CD14-positive monocyte (primary cell): ENCODE data around the gene SEMA4D. TPM values are rescaled to one million over a fixed set of nuclear protein-coding genes. Genes with fewer than 3 reads are reported as not detected.

Source experiments
- DNase-seq, 3 donors: peaks; one replicate each; pipeline ENCODE4 v3.0.0-alpha.2; 2011 to 2022
- H2AFZ ChIP-seq: 2 replicates; pipeline ENCODE4 v1.6.0; 2012; ENCODE audit warnings: mild to moderate bottlenecking, low read depth, low read length, inconsistent platforms; ENCODE audit not compliant: insufficient read depth, poor library complexity, severe bottlenecking
- H3K27ac ChIP-seq, 2 donors: 1 replicate in 1 of 2; 2 replicates in 1 of 2; pipeline ENCODE4 v1.5.1; 2012 to 2013; ENCODE audit warnings: low read length in 2 of 2, control low read depth in 1 of 2, inconsistent platforms in 1 of 2, low read depth in 1 of 2, mild to moderate bottlenecking in 1 of 2
- H3K27me3 ChIP-seq, 2 donors: one replicate each; pipeline versions ENCODE4 v1.6.0 to v1.6.1; 2011 to 2013; ENCODE audit warnings: low read length in 2 of 2; ENCODE audit not compliant: control insufficient read depth in 2 of 2, insufficient read depth in 2 of 2
- H3K36me3 ChIP-seq, 2 donors: replicated peaks in 1 of 2; 1 replicate in 1 of 2; 2 replicates in 1 of 2; pipeline versions ENCODE4 v1.5.1 to v1.6.1; 2012 to 2013; ENCODE audit warnings: low read length in 2 of 2, control low read depth in 1 of 2, inconsistent platforms in 1 of 2, mild to moderate bottlenecking in 1 of 2; ENCODE audit not compliant: insufficient read depth in 2 of 2, control insufficient read depth in 1 of 2
- H3K4me1 ChIP-seq, 2 donors: 1 replicate in 1 of 2; 2 replicates in 1 of 2; pipeline versions ENCODE4 v1.5.1 to v1.6.1; 2012 to 2013; ENCODE audit warnings: low read length in 2 of 2, control low read depth in 1 of 2, inconsistent platforms in 1 of 2, mild to moderate bottlenecking in 1 of 2, moderate library complexity in 1 of 2; ENCODE audit not compliant: insufficient read depth in 2 of 2, control insufficient read depth in 1 of 2
- H3K4me2 ChIP-seq: replicated peaks from 2 replicates; pipeline ENCODE3; 2012; ENCODE audit warnings: low read length, moderate library complexity, mild to moderate bottlenecking; ENCODE audit not compliant: poor library complexity, severe bottlenecking; ENCODE audit errors: extremely low read depth
- H3K4me3 ChIP-seq, 3 experiments: fragments of 200-600 bp in 1 of 3; sonication (generic) in 1 of 3; replicated peaks in 1 of 3; 1 replicate in 2 of 3; 2 replicates in 1 of 3; pipeline ENCODE4 v1.5.1; 2011 to 2013; ENCODE audit warnings: low read length in 3 of 3, mild to moderate bottlenecking in 3 of 3, control low read depth in 2 of 3, low read depth in 2 of 3, inconsistent platforms in 1 of 3, moderate library complexity in 1 of 3
- H3K79me2 ChIP-seq: 2 replicates; pipeline ENCODE4 v1.6.0; 2012; ENCODE audit warnings: mild to moderate bottlenecking, control low read depth, inconsistent platforms, low read length, moderate library complexity; ENCODE audit not compliant: insufficient read depth
- H3K9ac ChIP-seq: 2 replicates; pipeline ENCODE4 v1.6.0; 2017; ENCODE audit warnings: low read length, mild to moderate bottlenecking; ENCODE audit not compliant: insufficient read depth, poor library complexity, severe bottlenecking
- H3K9me3 ChIP-seq, 2 donors: replicated peaks in 1 of 2; 1 replicate in 1 of 2; 2 replicates in 1 of 2; pipeline versions ENCODE4 v1.5.1 to v1.6.1; 2012 to 2013; ENCODE audit warnings: low read length in 2 of 2, control low read depth in 1 of 2; ENCODE audit not compliant: control insufficient read depth in 1 of 2, insufficient read depth in 1 of 2
- H4K20me1 ChIP-seq: 2 replicates; pipeline ENCODE4 v1.6.0; 2012; ENCODE audit warnings: mild to moderate bottlenecking, low read length, control low read depth, moderate library complexity; ENCODE audit not compliant: insufficient read depth
- H3K27ac Mint-ChIP-seq, 7 donors: one replicate each; pipeline ENCODE4 v1.8.0; 2020; ENCODE audit warnings: mild to moderate bottlenecking in 7 of 7, mixed read lengths in 7 of 7, moderate library complexity in 6 of 7, inconsistent platforms in 2 of 7
- H3K27me3 Mint-ChIP-seq, 3 donors: one replicate each; pipeline ENCODE4 v1.8.0; 2021 to 2022; ENCODE audit warnings: low read depth in 3 of 3, mild to moderate bottlenecking in 3 of 3, mixed read lengths in 3 of 3, moderate library complexity in 3 of 3, inconsistent platforms in 1 of 3
- H3K36me3 Mint-ChIP-seq, 2 donors: one replicate each; pipeline ENCODE4 v1.8.0; 2020; ENCODE audit warnings: mixed read lengths in 2 of 2, inconsistent platforms in 1 of 2, mild to moderate bottlenecking in 1 of 2
- H3K4me1 Mint-ChIP-seq: one replicate; pipeline ENCODE4 v1.8.0; 2020; ENCODE audit warnings: mild to moderate bottlenecking, mixed read lengths
- H3K4me3 Mint-ChIP-seq, 2 donors: one replicate each; pipeline ENCODE4 v1.8.0; 2020; ENCODE audit warnings: mild to moderate bottlenecking in 2 of 2, mixed read lengths in 2 of 2, moderate library complexity in 1 of 2
- H3K9me3 Mint-ChIP-seq, 7 donors: one replicate each; pipeline ENCODE4 v1.8.0; 2020 to 2022; ENCODE audit warnings: mixed read lengths in 7 of 7, mild to moderate bottlenecking in 6 of 7, moderate library complexity in 6 of 7, inconsistent platforms in 2 of 7
- CTCF ChIP-seq: fragments of 200-600 bp; IDR thresholded peaks from one replicate; pipeline ENCODE4 v1.8.0; 2022; ENCODE audit warnings: antibody characterized with exemption, mild to moderate bottlenecking
- WGBS: methylation state at CpG from one replicate; pipeline ENCODE4 v1.1.5; 2013; ENCODE audit warnings: missing lambda C conversion rate; ENCODE audit not compliant: insufficient coverage; 5-methylcytosine and 5-hydroxymethylcytosine counted together
- intact Hi-C, 2 donors: fragments of 100-400 bp; cut with micrococcal nuclease; formaldehyde crosslinking; loops; one replicate each; pipeline versions ENCODE4 v1.15.0 to v1.15.1; 2023
- polyA plus RNA-seq, 3 donors: library from polyadenylated mRNA; depleted of rRNA in 1 of 3; unstranded in 2 of 3; stranded (reverse) in 1 of 3; fragments of 300-500 nt in 2 of 3; fragments of >200 nt in 1 of 3; fragmentation: Illumina TruSeq in 2 of 3; gene quantifications; 1 replicate in 2 of 3; 2 replicates in 1 of 3; pipeline ENCODE4 v1.2.3, GENCODE V29; 2012 to 2021

The SEMA4D gene
- polyA plus RNA-seq, 3 donors = 28.2 to 117 (median 28.6) TPM

GRCh38 chr9:89318123-89319014, 179.5 kb downstream of the SEMA4D start, which contains the start of gene SECISBP2:
Gene SECISBP2, plus strand, starts transcription at chr9:89318500. Its CDS starts 77 bp downstream, at chr9:89318577.
- Mint-ChIP-seq H3K4me1 (peaks cover 53% of the 10 kb centered on the region), H3K27me3 (no peaks in the 10 kb centered on the region), H3K27ac (peak within 1 kb of the TSS; percentile 97 to 98 (median 98)), H3K36me3 (peaks cover 19 to 21% of the 10 kb centered on the region in 2 donors), H3K4me3 (peak within 1 kb of the TSS; percentile 86 to 92), H3K9me3 (no peaks in the 10 kb centered on the region)
- H2AFZ ChIP-seq = peak within 1 kb of the TSS; percentile 63
- peaks cover 90% of the 10 kb centered on the region for H3K79me2 ChIP-seq
- no peaks in the 10 kb centered on the region for H3K27me3 ChIP-seq
- intact Hi-C loops = loop anchor here (5.0 to 10.0 kb wide), 4 partner anchors 64 to 229 kb away; no protein-coding TSS in a partner anchor
- peak within 1 kb of the TSS; percentile 54 to 77 (median 76) for H3K4me3 ChIP-seq
- DNase-seq = peak; percentile 91 to 96 (median 95)
- no peaks in the 10 kb centered on the region for H3K9me3 ChIP-seq
- H3K27ac ChIP-seq = peak within 1 kb of the TSS; percentile 96
- H4K20me1 ChIP-seq = peaks cover 16% of the 10 kb centered on the region
- H3K36me3 ChIP-seq = peaks cover 3 to 26% of the 10 kb centered on the region in 2 donors
- peak within 1 kb of the TSS; percentile 96 for H3K9ac ChIP-seq
- TF ChIP-seq CTCF = peak; percentile 79
- H3K4me1 ChIP-seq = peaks cover 31 to 45% of the 10 kb centered on the region in 2 donors
- WGBS = under 1% methylated on average over 88 of the region's 91 CpGs
- H3K4me2 ChIP-seq = peak within 1 kb of the TSS; percentile 70

- Mint-ChIP-seq H3K27ac (peak overlapping the region; percentile 97 to 98 (median 98)), H3K4me1 (peaks cover 53% of the 10 kb centered on the region), H3K4me3 (peak overlapping the region; percentile 2 to 86), H3K9me3 (no peaks in the 10 kb centered on the region), H3K27me3 (no peaks in the 10 kb centered on the region), H3K36me3 (peaks cover 19 to 20% of the 10 kb centered on the region in 2 donors)
- DNase-seq = no peak
- H2AFZ ChIP-seq = no peak overlapping the region
- peaks cover 3 to 26% of the 10 kb centered on the region in 2 donors for H3K36me3 ChIP-seq
- peak overlapping the region; percentile 96 for H3K9ac ChIP-seq
- TF ChIP-seq CTCF = no peak
- peaks cover 33 to 52% of the 10 kb centered on the region in 2 donors for H3K4me1 ChIP-seq
- H3K9me3 ChIP-seq = no peaks in the 10 kb centered on the region
- H3K4me2 ChIP-seq = peak overlapping the region; percentile 70
- H3K79me2 ChIP-seq = peaks cover 90% of the 10 kb centered on the region
- intact Hi-C loops = loop anchor here (5.0 to 10.0 kb wide), 4 partner anchors 65 to 230 kb away; no protein-coding TSS in a partner anchor
- 100% methylated on average over 1 of the region's 4 CpGs for WGBS
- H3K27me3 ChIP-seq = no peaks in the 10 kb centered on the region
- peaks cover 5% of the 10 kb centered on the region for H4K20me1 ChIP-seq
- H3K27ac ChIP-seq = peak overlapping the region in 1 of 2 donors; percentile 96
- H3K4me3 ChIP-seq = peak overlapping the region in 1 of 3 experiments; percentile 76
Observed at GRCh38 chr9:89317282-89317681, 180.6 kb downstream of the SEMA4D start.
